Activated effector memory CD4-positive, alpha-beta T cell treated with anti-CD3 and anti-CD28 coated beads, Interleukin-2, amount 50 U/mL, for 16 hours (primary cell): ENCODE results near the gene MYO1D.

ENCODE experiments used
- DNase-seq: peaks from one replicate; pipeline ENCODE4 v3.0.0-alpha.2; 2020

MYO1D gene

GRCh38 chr17:32444301-32445073 lies 432.4 kb downstream of the MYO1D start, which contains the start of gene PSMD11:
Gene PSMD11, plus strand, starts transcription at chr17:32444510. Its CDS starts 14 bp downstream, at chr17:32444524.
- DNase-seq, result peak; percentile 100

- DNase-seq, result no peak
Observed at GRCh38 chr17:32443827-32444300, 433.1 kb downstream of the MYO1D start.
